SW 1271 (cell line): ENCODE measurements around the gene PLEKHG4B.
"Not testable (repeated sequence)": the region's sequence is repeated elsewhere in the genome, so short reads cannot be mapped to it uniquely, and the experiment has no call there.

ENCODE experiments used
- DNase-seq, 2 experiments: peaks; one replicate each; lab custom pipeline; 2025; lab: John Stamatoyannopoulos, UW

Gene PLEKHG4B

GRCh38 chr5:233426-233825 is 141.5 kb downstream of the PLEKHG4B start:
- DNase-seq, result not testable (repeated sequence)

DNA sequence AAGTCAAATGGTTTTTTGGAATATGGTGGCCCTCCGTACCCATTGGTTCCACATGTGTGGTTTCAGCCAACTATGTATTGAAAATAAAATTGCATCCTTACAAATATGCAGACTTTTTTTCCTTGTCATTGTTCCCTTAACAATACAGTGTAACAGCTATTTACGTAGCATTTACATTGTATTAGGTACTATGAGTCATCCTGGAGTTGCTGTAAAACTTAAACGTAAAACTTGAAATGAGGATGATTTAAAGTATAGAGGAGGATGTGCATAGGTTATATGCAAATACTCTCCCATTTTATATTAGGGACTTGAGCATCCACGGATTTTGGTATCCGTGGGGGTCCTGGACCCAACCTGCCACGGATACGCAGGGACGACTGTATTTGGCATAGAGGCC is 142.5 kb downstream of the PLEKHG4B start:
- no peak for DNase-seq

DNA sequence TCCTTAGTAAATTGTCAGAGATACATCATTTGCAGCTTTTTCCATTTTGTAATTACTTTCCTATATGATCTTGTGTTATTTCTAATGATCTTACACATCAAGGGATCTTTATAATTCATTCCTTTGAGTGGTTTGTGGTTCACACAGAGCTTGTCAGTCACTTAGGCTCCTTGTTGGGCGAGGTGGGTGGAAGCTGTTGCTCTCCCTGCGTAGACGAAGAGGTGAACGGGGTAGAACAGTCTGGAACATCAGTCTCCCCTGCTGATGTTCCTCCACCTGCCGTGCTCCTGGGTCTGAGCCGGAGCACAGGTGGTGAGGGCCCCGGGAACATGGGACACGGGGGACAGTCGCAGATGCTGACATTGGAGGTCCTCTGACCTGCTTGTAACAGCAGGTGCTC is 143.6 kb downstream of the PLEKHG4B start:
- DNase-seq, result not testable (repeated sequence)

- DNase-seq, result not testable (repeated sequence)
These were observed 146.0 kb downstream of the PLEKHG4B start for GRCh38 chr5:237931-238330.
